B cell (primary cell): ENCODE data around the gene DAD1.

Experiments
- CTCF ChIP-seq: fragments of 200-600 bp; IDR thresholded peaks from one replicate; pipeline ENCODE4 v1.8.0; 2022; ENCODE audit warnings: antibody characterized with exemption, mild to moderate bottlenecking
- EZH2 ChIP-seq: IDR thresholded peaks from 2 replicates; pipeline ENCODE4 v1.6.1; 2012; ENCODE audit warnings: borderline replicate concordance, low read depth, mild to moderate bottlenecking, moderate library complexity, low read length; ENCODE audit not compliant: insufficient read depth, poor library complexity, severe bottlenecking

GRCh38 chr14:22553445-22553844 is 35.6 kb downstream of the DAD1 start:
- TF ChIP-seq EZH2 (no peak), CTCF (no peak)
